ENCODE results near the gene MNX1. TPM values are rescaled to one million over a fixed set of nuclear protein-coding genes. Genes with fewer than 3 reads are reported as not detected.

The MNX1 gene
- total RNA-seq, 2 donors from 2014 or later: 14.5 to 27.4 TPM

- H3K36me3 ChIP-seq: no peaks in the 10 kb centered on the region
- peaks cover 26% of the 10 kb centered on the region for H3K4me1 ChIP-seq
- peak overlapping the region; percentile 81 to 95 for H3K9ac ChIP-seq (ENCODE audit: low read depth in 2 of 2, low read length in 2 of 2)
- DNase-seq: no peak
- peak overlapping the region; percentile 55 for H3K4me3 ChIP-seq
- H3K27ac ChIP-seq: peak overlapping the region; percentile 82
- no peaks in the 10 kb centered on the region for H3K9me3 ChIP-seq
- TF ChIP-seq CTCF (IDR thresholded peaks at IDR 0.05): no peak
- intact Hi-C loops (cut with DNase I): no loop called here
- H3K27me3 ChIP-seq: peaks cover 32% of the 10 kb centered on the region
Measured at GRCh38 chr7:157008206-157009169, 2.0 kb downstream of the MNX1 start.

DNA sequence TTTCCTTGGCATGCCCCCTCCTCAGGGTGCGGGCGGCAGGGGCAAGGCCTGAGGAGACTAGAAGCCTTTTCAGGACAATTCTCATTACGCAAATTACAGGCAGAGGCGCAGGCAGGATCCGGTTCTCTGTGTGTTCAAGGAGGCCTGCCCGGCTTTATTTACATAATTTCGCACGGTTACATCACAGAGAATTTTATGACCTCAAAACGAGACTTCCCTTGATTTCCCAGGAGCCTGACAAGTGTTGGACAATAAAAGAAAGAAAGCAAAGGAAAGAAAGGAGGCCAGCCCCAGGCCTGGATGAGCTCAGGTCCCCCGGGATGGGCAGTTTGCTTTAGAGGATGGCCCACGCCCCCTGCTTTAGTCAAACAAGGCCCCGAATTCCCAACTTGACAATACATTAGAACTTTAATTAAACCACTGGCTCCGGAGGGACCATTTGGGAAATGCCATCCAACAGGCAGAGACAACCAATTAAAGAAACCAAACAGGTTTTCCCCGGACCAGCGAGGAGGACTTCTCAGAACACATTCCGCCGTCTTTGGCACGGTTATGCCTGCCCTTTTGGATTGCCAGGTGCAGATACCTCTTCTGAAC, 2.9 kb downstream of the MNX1 start:
- peak overlapping the region; percentile 82 for H3K27ac ChIP-seq

GRCh38 chr7:157006829-157007469, 3.5 kb downstream of the MNX1 start:
- Histone ChIP-seq H3K27me3 (peaks cover 36% of the 10 kb centered on the region), H3K27ac (peak overlapping the region; percentile 82)

More for the DNA sequence above, 2.9 kb downstream of the MNX1 start:
- intact Hi-C loops (cut with DNase I): no loop called here
- no peaks in the 10 kb centered on the region for H3K9me3 ChIP-seq
- peak overlapping the region in 1 of 2 donors; percentile 95 for H3K9ac ChIP-seq (ENCODE audit: low read depth in 2 of 2, low read length in 2 of 2)
- H3K4me1 ChIP-seq: peaks cover 26% of the 10 kb centered on the region
- no peaks in the 10 kb centered on the region for H3K36me3 ChIP-seq
- H3K4me3 ChIP-seq: peak overlapping the region; percentile 55
- peaks cover 36% of the 10 kb centered on the region for H3K27me3 ChIP-seq
- DNase-seq: peak; percentile 77
- TF ChIP-seq CTCF (IDR thresholded peaks at IDR 0.05): no peak

GRCh38 chr7:157006205-157006747, 4.2 kb downstream of the MNX1 start:
- H3K4me3 ChIP-seq: no peak overlapping the region
- peak overlapping the region in 1 of 2 donors; percentile 58 for H3K9ac ChIP-seq (ENCODE audit: low read depth in 2 of 2, low read length in 2 of 2)
- DNase-seq: peak; percentile 72
- no peaks in the 10 kb centered on the region for H3K9me3 ChIP-seq
- H3K27ac ChIP-seq: no peak overlapping the region
- TF ChIP-seq CTCF (IDR thresholded peaks at IDR 0.05): no peak
- peaks cover 22% of the 10 kb centered on the region for H3K4me1 ChIP-seq
- peaks cover 32% of the 10 kb centered on the region for H3K27me3 ChIP-seq
- H3K36me3 ChIP-seq: no peaks in the 10 kb centered on the region
- intact Hi-C loops (cut with DNase I): no loop called here

More at GRCh38 chr7:157006829-157007469, 3.5 kb downstream of the MNX1 start:
- peak overlapping the region in 1 of 2 donors; percentile 85 for H3K9ac ChIP-seq (ENCODE audit: low read depth in 2 of 2, low read length in 2 of 2)
- H3K4me3 ChIP-seq: no peak overlapping the region
- no peaks in the 10 kb centered on the region for H3K9me3 ChIP-seq
- no peak for TF ChIP-seq CTCF (IDR thresholded peaks at IDR 0.05)
- no peak for DNase-seq
- H3K36me3 ChIP-seq: no peaks in the 10 kb centered on the region
- intact Hi-C loops (cut with DNase I): no loop called here
- peaks cover 26% of the 10 kb centered on the region for H3K4me1 ChIP-seq
